Nephron (organoid): Measurements from ENCODE around the gene CRYGS.

Experiments
- H3K27ac Mint-ChIP-seq, 3 experiments: 2 replicates each; pipeline ENCODE4 v1.8.0; 2020; ENCODE audit warnings: mixed read lengths in 3 of 3, mild to moderate bottlenecking in 2 of 3, moderate library complexity in 1 of 3
- H3K27me3 Mint-ChIP-seq: 2 replicates; pipeline ENCODE4 v1.8.0; 2021; ENCODE audit warnings: low read depth, mild to moderate bottlenecking, moderate library complexity, mixed read lengths
- H3K36me3 Mint-ChIP-seq: 2 replicates; pipeline ENCODE4 v1.8.0; 2020; ENCODE audit warnings: low read depth, mixed read lengths
- H3K4me1 Mint-ChIP-seq: 2 replicates; pipeline ENCODE4 v1.8.0; 2020; ENCODE audit warnings: mixed read lengths
- H3K4me3 Mint-ChIP-seq, 3 experiments: 2 replicates each; pipeline ENCODE4 v1.8.0; 2020; ENCODE audit warnings: mild to moderate bottlenecking in 3 of 3, mixed read lengths in 3 of 3, moderate library complexity in 2 of 3
- H3K9me3 Mint-ChIP-seq: 2 replicates; pipeline ENCODE4 v1.8.0; 2020; ENCODE audit warnings: mixed read lengths
- TF ChIP-seq, protein P1 (sequence below), 3 experiments: fragments of 200-600 bp; sonication (generic); IDR thresholded peaks; one replicate each; pipeline ENCODE4 v1.5.0; 2021; ENCODE audit warnings: antibody characterized with exemption in 3 of 3; ENCODE audit not compliant: unreplicated experiment in 3 of 3

Gene CRYGS

DNA sequence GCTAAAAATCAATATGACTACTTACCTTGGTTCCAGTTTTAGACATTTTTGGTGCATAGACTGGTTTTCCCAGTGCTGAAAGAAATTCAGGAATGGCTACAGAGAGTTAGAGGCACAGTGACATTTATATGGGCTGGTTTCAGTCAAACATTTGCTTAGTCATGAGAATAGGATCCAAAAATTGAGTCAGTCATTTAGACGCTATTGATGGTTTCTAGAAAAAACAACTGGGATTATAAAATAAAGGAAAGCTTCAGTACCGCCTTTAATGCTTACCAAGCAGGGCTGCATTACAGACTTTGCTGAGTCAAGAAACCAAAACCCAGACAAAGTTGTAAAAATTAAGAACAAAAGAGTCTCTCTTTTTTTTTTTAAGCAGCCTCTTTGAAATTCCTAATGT is at the start of gene CRYGS:
Gene CRYGS, minus strand, starts transcription at position 100 of the 400 bp plus-strand sequence. Its CDS starts 54 bp downstream, at position 46.
- Mint-ChIP-seq H3K27ac (no peak within 1 kb of the TSS), H3K4me1 (peaks cover 7% of the 10 kb centered on the region), H3K4me3 (no peak within 1 kb of the TSS), H3K36me3 (peaks cover 16% of the 10 kb centered on the region), H3K27me3 (no peaks in the 10 kb centered on the region), H3K9me3 (no peaks in the 10 kb centered on the region)
- TF ChIP-seq, protein P1, sequence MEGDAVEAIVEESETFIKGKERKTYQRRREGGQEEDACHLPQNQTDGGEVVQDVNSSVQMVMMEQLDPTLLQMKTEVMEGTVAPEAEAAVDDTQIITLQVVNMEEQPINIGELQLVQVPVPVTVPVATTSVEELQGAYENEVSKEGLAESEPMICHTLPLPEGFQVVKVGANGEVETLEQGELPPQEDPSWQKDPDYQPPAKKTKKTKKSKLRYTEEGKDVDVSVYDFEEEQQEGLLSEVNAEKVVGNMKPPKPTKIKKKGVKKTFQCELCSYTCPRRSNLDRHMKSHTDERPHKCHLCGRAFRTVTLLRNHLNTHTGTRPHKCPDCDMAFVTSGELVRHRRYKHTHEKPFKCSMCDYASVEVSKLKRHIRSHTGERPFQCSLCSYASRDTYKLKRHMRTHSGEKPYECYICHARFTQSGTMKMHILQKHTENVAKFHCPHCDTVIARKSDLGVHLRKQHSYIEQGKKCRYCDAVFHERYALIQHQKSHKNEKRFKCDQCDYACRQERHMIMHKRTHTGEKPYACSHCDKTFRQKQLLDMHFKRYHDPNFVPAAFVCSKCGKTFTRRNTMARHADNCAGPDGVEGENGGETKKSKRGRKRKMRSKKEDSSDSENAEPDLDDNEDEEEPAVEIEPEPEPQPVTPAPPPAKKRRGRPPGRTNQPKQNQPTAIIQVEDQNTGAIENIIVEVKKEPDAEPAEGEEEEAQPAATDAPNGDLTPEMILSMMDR (IDR thresholded peaks at IDR 0.05; ENCODE audit: unreplicated experiment in 3 of 3), result no peak

DNA sequence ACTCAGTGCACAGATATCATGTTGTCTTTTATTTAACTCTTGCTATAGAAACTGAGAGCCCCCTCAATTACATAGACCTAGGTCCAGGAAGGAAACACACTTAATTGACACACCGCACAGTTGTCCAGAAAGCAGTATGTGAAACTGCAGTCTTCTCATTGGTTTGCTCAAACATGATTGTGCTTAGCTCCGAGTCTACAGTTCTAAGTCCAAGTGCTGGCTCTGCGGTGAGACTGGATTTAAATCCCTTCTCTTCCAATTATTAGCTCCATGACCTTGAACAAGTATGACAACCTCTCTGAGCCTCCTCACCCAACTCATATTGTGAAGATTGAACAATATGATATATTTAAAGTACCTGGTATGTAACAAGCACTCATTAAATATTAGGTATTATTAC is 49.7 kb upstream of the CRYGS start:
- TF ChIP-seq, protein P1 (IDR thresholded peaks at IDR 0.05; ENCODE audit: unreplicated experiment in 3 of 3), result no peak
- no peaks in the 10 kb centered on the region for H3K36me3 Mint-ChIP-seq
- no peak overlapping the region for H3K4me3 Mint-ChIP-seq
- H3K4me1 Mint-ChIP-seq, result no peaks in the 10 kb centered on the region
- H3K27me3 Mint-ChIP-seq, result peaks cover 6% of the 10 kb centered on the region
- H3K27ac Mint-ChIP-seq, result no peak overlapping the region
- no peaks in the 10 kb centered on the region for H3K9me3 Mint-ChIP-seq

DNA sequence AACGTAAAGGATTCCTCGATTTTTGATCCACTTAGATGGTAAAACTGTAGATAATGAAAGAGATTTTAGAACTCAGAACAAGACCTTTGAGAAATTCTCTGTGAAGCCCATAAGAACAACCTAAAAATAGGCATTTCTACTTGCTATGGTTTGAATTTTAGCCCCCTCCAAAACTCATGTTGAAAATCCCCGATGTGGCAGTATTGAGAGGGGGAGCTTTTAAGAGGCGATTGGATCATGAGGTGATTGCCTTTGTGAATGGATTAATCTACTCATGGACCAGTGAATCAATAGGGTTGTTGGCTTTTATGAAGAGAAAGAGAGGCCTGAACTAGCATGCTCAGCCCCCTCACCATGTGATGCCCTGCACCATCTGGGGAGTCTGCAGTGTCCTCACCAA is 48.5 kb upstream of the CRYGS start:
- Mint-ChIP-seq H3K27ac (no peak overlapping the region), H3K4me1 (no peaks in the 10 kb centered on the region), H3K9me3 (no peaks in the 10 kb centered on the region), H3K4me3 (no peak overlapping the region), H3K27me3 (peaks cover 6% of the 10 kb centered on the region), H3K36me3 (no peaks in the 10 kb centered on the region)
- TF ChIP-seq, protein P1 (IDR thresholded peaks at IDR 0.05; ENCODE audit: unreplicated experiment in 3 of 3), result no peak

DNA sequence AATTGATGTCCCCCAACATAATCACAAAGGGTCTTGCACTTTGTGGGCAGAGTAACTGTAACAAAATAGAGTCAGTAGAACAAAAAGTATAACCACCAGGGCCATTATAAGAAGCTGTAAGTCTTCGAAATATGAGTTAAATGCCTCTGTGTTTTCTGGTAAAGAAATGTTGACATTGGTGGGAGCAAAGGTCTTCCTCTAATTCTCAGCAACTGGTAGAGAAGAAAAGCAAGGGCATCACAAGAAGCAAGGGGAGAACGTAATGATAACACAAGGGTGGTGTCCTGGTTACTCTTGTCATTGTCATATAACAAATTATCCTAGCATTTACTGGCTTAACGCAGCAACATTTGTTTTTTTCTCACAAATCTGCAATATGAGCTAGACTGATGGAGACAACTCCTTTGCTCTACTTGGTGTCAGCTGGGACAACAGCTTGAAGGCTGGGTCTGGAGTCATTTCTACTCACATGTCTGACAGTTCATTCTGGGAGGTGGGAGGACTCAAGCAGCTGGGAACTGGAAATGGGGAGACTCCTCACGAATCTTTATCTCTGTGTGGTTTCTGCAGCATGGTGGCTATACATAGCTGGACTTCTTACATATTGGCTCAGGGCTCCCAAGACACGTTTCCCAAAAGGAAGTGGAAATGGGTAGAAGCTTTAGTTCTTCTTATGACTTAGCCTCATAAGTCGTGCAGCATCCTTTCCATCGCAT is 46.6 kb upstream of the CRYGS start:
- H3K9me3 Mint-ChIP-seq, result no peaks in the 10 kb centered on the region
- TF ChIP-seq, protein P1 (IDR thresholded peaks at IDR 0.05; ENCODE audit: unreplicated experiment in 3 of 3), result no peak
- H3K4me1 Mint-ChIP-seq, result no peaks in the 10 kb centered on the region
- no peak overlapping the region for H3K4me3 Mint-ChIP-seq
- no peak overlapping the region for H3K27ac Mint-ChIP-seq
- H3K27me3 Mint-ChIP-seq, result peaks cover 6% of the 10 kb centered on the region
- no peaks in the 10 kb centered on the region for H3K36me3 Mint-ChIP-seq

DNA sequence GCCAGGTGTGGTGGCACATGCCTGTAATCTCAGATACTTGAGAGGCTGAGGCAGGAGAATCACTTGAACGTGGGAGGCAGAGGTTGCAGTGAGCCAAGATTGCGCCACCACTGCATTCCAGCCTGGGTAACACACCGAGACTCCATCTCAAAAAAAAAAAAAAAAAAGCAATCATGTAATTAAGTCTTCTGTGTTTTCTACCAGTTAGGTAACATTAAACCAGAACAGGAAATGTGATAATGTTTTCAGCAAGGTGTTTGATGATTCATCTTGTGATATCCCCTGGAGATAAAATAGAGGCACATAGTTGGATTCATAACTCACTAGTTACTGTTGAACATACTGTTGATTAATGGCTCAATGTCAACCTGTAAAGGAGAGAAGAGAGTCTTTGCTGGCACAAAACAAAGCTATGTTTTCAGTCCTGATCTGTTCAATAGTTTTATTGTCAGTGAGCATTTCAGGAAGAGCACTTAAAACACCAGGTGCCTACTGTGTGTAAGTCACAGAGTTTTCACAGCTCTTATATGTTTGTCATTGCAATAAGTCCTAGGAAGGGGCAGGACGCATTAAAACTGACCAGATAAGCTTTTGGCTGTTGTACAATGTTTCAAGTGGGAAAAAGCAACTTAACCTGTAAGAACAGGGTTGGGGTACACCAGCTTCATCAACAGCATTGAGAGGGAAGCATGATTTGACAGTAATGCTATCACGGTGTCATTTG is 45.8 kb upstream of the CRYGS start:
- H3K4me1 Mint-ChIP-seq, result no peaks in the 10 kb centered on the region
- H3K27me3 Mint-ChIP-seq, result peaks cover 6% of the 10 kb centered on the region
- no peak overlapping the region for H3K27ac Mint-ChIP-seq
- H3K4me3 Mint-ChIP-seq, result no peak overlapping the region
- TF ChIP-seq, protein P1 (IDR thresholded peaks at IDR 0.05; ENCODE audit: unreplicated experiment in 3 of 3), result no peak
- peaks cover 5% of the 10 kb centered on the region for H3K36me3 Mint-ChIP-seq
- H3K9me3 Mint-ChIP-seq, result no peaks in the 10 kb centered on the region
